COR-L47 (cell line): ENCODE measurements around the gene GMNC.

Experiments
- DNase-seq: peaks from one replicate; lab custom pipeline; 2025; lab: John Stamatoyannopoulos, UW

Gene GMNC

DNA sequence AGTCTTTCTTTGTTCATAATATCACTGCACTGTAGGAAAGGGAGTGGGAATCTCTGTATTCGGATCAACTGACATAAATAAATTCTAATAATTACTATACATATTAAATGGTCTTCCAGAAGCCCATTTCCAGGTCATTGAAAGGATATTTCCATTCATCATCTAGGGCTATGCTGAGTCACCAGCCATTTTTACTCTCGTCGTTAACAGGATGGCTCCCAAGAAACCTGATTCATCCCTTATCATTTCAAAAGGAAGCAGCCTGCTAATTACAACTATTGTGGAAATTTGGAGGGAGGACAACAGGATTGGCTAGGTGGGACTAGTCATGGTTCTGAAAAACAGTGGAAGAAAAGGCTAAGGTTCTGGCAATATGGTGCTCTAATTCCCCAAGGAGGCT is 13.6 kb downstream of the GMNC start:
- no peak for DNase-seq

DNA sequence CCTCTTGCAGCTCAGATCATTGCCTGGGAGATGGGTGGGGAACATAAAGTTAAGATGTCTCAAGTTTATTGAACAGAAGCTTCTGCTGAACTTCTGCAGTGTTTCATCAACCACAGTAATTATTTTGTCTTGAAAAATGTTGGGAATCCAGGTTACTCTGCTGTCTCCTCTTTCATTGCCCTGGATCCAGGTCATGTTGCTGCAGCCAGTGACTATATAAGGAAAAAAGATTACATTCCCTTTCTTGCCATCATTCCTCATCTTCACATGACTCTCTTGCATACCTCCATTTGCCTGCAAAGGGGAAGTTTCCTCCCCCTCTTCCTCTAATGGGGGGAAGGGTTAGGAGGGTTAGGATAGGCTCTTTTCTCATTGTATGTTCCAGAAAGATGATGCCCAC is 15.1 kb downstream of the GMNC start:
- DNase-seq = no peak

- DNase-seq = no peak
These were observed 22.3 kb downstream of the GMNC start for GRCh38 chr3:190840146-190840545.

DNA sequence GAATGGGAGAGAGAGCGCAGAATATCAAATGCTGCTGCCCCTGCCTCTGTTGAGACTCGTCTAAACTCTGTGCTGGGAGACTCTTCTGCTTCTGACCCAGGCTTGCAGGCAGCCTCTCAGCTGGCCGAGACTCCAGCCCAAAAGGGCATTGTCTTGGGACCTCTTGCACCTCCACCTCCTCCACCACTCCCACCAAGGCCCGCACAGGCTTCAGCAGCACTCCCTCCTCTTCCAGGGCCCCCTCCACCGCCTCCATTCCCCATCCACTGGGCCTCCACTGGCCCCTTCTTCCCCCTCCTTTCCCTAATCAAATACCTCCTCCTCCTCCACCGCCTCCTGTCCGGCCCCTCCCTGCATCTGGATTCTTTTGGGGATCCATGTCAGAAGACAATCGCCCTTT is 31.3 kb downstream of the GMNC start:
- no peak for DNase-seq

DNA sequence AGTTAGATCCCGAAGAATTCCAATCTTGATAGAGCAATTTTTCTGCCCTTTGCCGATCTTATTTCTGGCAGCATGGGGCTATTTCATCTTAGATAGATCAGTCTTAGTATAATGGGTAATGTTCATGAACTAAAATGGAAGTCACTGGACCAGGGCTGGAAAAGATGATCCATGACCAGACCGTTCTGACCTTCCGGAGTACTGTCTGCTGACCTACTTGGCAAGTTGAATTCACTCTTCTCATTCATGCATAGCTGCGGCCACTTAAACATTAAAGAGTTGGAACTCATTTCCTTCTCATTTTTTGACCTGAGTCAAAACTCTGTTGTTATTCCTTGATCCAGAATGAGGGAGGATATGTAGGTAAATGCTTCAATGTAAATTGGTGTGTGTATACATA is 32.5 kb downstream of the GMNC start:
- DNase-seq = no peak

DNA sequence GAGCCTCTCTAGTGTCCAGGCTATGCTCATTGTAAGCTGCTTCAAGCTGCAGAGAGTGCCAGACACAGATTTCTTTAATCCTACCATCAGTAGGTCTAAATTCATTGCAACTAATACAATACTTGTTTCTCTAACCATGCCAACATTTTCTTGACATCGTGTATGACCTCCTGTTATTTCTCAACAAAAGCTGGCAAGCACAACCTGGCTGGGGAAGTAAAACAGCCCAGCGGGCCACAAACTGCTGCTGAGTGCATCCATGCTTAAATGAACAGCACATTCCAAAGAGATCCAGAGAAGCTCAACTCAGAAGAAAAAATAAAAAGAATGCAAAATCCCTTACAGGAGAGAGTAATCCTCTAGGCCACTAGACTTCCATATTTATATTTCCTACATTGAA is 36.5 kb downstream of the GMNC start:
- DNase-seq = no peak

DNA sequence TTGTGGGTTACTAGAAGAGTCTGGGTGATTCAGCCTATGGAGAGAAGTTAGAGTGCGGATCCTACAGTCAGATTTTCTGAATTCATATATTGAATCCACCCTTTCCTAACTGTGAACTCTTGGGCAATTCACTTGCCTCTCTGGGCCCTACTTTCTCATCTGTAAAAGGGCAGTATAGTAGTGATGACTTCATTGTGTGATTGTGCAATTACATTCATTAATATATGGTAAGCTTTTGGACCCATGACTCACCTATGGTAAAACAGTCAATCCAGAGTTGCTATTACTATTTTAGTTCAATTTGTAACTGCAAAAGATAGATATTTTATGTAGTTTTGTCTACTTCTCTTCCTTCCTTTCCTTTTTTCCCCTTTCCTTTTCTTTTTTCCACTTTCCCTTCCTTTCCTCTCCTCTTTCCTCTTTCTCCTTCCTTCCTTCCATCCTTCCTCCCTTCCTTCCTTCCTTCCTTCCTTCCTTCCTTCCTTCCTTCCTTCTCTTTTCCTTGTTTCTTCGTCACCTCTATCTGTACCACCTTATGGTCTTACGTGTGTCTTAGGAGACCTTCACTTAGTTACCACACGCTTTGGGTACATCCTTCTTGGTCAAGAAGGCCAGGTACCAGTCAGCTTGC is 37.0 kb downstream of the GMNC start:
- no peak for DNase-seq

GRCh38 chr3:190811775-190812480 is 50.6 kb downstream of the GMNC start:
- DNase-seq = peak; percentile 36

- DNase-seq = no peak
These were observed 51.5 kb downstream of the GMNC start for GRCh38 chr3:190810957-190811356.

GRCh38 chr3:190809351-190809750 is 53.1 kb downstream of the GMNC start:
- no peak for DNase-seq

DNA sequence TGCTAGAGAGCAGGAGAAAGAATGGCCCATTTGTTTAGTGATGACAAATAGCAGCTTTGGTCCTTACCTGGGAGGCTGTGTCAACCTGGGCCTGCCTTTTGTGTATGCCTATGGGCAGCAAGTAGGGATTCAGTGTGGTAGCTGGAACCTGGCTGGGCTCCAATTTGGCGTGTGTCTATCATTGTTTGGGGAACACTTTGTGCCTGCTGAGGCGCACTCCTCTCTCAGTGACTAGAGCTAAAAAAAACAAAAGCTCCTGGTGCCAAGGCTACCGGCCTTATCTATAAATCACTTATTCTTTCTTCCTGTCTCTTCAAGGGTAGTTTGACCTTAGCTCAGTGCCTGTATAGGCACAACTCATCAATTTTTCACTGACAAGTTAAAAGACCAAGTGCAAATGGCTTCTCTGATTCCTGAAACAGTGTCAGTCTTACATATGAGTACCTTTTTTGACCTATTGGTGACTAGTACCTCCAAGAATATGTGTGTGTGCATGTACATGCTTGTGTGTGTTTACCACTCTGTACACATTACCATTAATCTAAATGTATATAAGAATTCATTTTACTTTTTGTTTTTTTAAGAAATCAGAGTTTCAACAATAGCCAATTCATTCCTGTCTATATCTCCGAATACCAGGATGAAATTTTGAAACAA is 54.6 kb downstream of the GMNC start:
- DNase-seq = peak; percentile 98
